Measurements from ENCODE around the gene PFKM.
A peak's percentile ranks its signal among the peaks of the same experiment; 100 is the strongest.

Gene PFKM

DNA sequence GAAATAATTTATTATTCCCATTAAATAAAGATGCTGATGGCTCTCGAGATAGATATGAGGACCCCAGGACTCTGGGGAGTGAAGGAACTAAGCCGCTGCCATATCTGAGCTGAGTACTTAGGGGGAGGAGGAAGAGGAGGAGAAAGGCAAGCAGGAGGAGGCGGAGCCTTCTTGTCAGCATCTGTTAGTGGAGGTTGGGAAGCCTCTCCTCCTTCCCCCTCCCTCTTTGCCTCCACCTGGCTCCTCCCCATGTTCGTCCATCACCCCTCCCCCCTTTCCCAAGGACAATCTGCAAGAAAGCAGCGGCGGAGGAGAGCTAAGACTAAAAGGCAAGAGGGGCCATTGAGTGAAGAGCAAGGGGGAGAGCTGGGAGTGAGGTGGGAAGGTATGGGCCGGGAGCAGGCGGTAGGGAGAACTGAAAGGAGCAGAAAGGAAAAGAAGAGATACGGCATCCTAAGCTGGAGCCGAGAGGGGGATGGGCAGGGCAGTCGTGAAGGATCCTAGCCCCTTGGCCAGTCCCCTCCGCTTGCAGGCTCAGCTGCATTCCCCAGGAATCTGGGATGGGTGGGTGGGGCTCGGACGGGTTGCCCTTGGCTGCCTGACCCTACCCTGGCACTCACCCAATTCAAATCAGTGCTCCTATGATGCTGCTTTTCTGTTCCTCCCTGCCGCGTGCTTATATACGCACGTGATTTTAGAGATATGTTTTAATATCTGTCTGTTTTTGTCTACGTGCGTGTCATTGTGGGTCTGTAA lies at the start of gene PFKM:
Gene PFKM, plus strand, starts transcription at position 287 of the 756 bp plus-strand sequence. CDS start 3,411 bp downstream, outside the sequence.
- Mint-ChIP-seq H3K27me3 (no peaks in the 10 kb centered on the region), H3K4me3 (peak within 1 kb of the TSS; percentile 95)

DNA sequence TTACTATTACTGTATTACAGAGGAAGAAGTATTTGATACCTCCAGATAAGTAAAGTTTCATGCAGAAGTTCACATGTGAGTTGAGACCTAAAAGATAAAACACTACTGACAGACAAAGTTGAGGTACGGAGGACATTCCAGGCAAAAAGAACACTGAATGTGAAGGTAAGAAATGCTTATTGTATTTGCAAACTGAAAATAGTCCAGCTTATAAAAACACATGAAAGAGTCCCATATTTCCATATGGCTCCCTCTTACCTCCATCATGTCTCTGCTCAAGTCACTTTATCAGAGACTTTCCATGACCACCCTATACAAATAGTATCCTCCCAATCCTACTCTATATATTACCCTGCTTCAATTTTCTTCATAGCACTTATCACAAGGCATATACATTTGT lies 49.1 kb upstream of the PFKM start:
- peaks cover 5% of the 10 kb centered on the region for H3K4me1 Mint-ChIP-seq
- H3K27me3 Mint-ChIP-seq, result no peaks in the 10 kb centered on the region
- no peak for ATAC-seq
- H3K9me3 Mint-ChIP-seq, result no peaks in the 10 kb centered on the region
- no peak overlapping the region for H3K4me3 Mint-ChIP-seq
- H3K36me3 Mint-ChIP-seq, result peaks cover 61% of the 10 kb centered on the region
- no peak overlapping the region for H3K27ac Mint-ChIP-seq

More for the DNA sequence above, at the start of gene PFKM:
- peak; percentile 99 for ATAC-seq
- Mint-ChIP-seq H3K27ac (peak within 1 kb of the TSS; percentile 82), H3K36me3 (peaks cover 13% of the 10 kb centered on the region), H3K4me1 (peaks cover 21% of the 10 kb centered on the region), H3K9me3 (peaks cover 2% of the 10 kb centered on the region)

DNA sequence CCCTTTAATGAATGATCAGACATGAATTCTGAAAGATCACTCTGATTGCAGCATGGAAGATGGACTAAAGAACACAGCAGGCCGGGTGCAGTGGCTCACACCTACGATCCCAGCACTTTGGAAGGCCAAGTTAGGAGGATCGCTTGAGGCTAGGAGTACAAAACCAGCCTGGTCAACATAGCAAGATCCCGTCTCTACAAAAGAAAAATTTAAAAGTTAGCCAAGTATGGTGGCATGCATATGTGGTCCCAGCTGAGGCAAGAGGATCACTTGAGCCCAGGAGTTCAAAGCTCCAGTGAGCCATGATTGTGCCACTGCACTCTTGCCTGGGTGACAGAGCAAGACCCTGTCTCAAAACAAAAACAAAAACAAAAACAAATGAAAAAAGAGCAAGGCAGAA lies 48.4 kb upstream of the PFKM start:
- no peak overlapping the region for H3K27ac Mint-ChIP-seq
- peaks cover 66% of the 10 kb centered on the region for H3K36me3 Mint-ChIP-seq
- no peak overlapping the region for H3K4me3 Mint-ChIP-seq
- no peaks in the 10 kb centered on the region for H3K27me3 Mint-ChIP-seq
- ATAC-seq, result no peak
- H3K9me3 Mint-ChIP-seq, result no peaks in the 10 kb centered on the region
- H3K4me1 Mint-ChIP-seq, result peaks cover 5% of the 10 kb centered on the region

DNA sequence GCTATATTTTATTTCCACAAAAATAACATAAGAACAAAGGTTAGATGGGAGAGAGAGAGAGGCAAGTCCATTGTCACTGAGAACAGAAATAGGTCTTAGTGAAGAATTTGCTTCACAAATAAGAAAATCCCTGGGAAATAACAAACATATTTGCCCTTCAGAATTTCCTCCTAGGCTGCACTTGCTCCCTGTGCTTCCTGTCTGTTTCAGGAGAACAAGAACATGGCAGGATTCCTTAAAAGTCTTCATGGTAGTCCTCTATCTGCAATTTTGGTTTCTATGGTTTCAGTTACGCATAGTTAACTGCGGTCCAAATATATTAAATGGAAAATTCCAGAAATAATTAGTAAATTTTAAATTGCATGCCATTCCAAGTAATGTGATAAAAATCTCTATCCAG lies 47.4 kb upstream of the PFKM start:
- Mint-ChIP-seq H3K4me1 (peaks cover 5% of the 10 kb centered on the region), H3K27me3 (no peaks in the 10 kb centered on the region), H3K4me3 (no peak overlapping the region), H3K27ac (no peak overlapping the region), H3K36me3 (peaks cover 66% of the 10 kb centered on the region), H3K9me3 (no peaks in the 10 kb centered on the region)
- ATAC-seq, result no peak

DNA sequence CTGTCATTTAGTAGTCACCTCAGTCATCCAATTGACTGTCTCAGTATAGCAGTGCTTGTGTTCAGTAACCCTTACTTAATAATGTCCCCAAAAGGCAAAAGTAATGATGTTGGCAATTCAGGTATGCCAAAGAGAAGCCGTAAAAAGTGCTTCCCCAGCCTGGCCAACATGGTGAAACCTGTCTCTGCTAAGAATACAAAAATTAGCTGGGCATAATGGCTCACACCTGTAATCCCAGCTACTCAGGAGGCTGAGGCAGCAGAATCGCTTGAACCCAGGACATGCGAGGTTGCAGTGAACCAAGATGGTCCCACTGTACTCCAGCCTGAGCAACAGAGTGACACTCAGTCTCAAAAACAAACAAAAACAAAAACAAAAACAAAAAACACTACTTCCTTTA lies 46.9 kb upstream of the PFKM start:
- ATAC-seq, result no peak
- Mint-ChIP-seq H3K9me3 (no peaks in the 10 kb centered on the region), H3K4me1 (peaks cover 3% of the 10 kb centered on the region), H3K27me3 (no peaks in the 10 kb centered on the region), H3K4me3 (no peak overlapping the region), H3K27ac (no peak overlapping the region), H3K36me3 (peaks cover 66% of the 10 kb centered on the region)

DNA sequence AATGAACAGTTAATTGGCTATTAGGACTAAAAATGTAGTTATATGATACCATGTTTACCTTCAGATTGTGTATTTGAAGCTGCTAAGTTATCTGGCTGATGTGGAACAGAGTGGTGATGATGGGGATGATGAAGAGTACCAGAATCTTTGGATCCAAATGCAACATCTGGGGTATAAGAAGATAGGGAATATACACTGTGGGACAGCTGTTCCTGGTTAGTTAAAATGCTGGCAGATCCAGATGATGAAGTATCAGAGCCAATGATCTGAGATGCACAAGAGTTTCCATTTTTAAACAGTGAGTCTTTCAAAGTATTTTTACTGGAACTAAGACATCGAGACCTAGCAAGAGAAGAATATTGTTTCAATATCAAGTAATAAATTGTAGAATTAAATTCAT lies 44.9 kb upstream of the PFKM start:
- no peak overlapping the region for H3K27ac Mint-ChIP-seq

DNA sequence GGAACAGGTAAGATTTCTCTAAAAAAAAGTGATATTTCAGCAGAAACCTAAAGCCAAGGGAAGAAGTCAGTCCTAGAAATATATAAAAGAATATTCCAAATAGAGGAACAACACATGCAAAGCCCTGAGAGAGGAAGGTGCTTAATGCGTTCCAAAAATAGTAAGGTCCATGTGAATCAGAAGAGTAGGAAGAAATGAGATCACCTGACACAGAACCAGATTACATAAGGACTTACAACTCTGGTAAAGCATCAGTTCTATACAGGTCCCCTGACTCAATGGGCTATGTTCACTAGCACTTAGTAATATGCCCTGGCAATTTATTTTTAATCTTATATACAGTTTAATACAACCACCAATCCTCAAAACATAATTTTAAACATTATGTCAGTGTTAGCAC lies 43.3 kb upstream of the PFKM start:
- Mint-ChIP-seq H3K36me3 (peaks cover 51% of the 10 kb centered on the region), H3K4me3 (no peak overlapping the region), H3K27ac (no peak overlapping the region)

More for the DNA sequence above, 44.9 kb upstream of the PFKM start:
- no peaks in the 10 kb centered on the region for H3K27me3 Mint-ChIP-seq
- no peak overlapping the region for H3K4me3 Mint-ChIP-seq
- no peak for ATAC-seq
- no peaks in the 10 kb centered on the region for H3K9me3 Mint-ChIP-seq
- H3K36me3 Mint-ChIP-seq, result peaks cover 64% of the 10 kb centered on the region
- H3K4me1 Mint-ChIP-seq, result no peaks in the 10 kb centered on the region

DNA sequence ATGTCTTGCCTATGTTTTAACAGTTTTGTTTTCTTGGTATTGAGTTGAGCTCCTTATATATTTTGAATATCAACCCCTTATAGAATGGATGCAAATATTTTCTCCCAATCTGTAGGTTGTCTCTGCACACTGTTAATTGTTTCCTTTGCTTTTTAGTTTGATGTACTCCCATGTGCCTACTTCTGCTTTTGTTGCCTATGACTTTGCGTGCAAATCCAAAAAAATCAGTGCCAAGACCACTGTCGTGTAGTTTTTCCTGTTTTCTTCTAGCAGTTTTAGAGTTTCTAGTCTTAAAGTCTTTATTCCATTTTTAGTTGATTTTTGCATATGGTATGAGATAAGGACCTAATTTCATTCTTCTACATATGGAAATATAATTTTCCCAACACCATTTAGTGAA lies 42.1 kb upstream of the PFKM start:
- ATAC-seq, result no peak
- Mint-ChIP-seq H3K4me3 (no peak overlapping the region), H3K4me1 (no peaks in the 10 kb centered on the region), H3K27me3 (no peaks in the 10 kb centered on the region), H3K9me3 (no peaks in the 10 kb centered on the region), H3K36me3 (peaks cover 55% of the 10 kb centered on the region), H3K27ac (no peak overlapping the region)

More for the DNA sequence above, 43.3 kb upstream of the PFKM start:
- Mint-ChIP-seq H3K27me3 (no peaks in the 10 kb centered on the region), H3K4me1 (no peaks in the 10 kb centered on the region), H3K9me3 (no peaks in the 10 kb centered on the region)
- no peak for ATAC-seq

DNA sequence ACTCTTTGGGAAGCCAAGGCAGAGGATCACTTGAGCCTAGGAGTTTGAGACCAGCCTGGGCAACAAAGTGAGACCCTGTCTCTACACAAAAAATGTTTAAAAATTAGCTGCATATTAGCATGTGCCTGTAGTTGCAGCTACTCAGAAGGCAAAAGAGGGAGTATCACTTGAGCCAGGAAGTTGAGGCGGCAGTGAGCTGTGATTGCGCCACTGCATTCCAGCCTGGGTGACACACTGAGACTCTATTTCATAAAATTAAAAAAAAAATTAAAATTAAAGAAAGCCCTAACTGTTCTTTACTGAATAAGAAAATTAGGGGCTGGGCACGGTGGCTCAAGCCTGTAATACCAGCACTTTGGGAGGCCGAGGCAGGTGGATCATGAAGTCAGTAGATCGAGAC lies 40.3 kb upstream of the PFKM start:
- Mint-ChIP-seq H3K9me3 (no peaks in the 10 kb centered on the region), H3K27me3 (no peaks in the 10 kb centered on the region), H3K27ac (no peak overlapping the region), H3K4me3 (no peak overlapping the region), H3K36me3 (peaks cover 58% of the 10 kb centered on the region), H3K4me1 (no peaks in the 10 kb centered on the region)
- no peak for ATAC-seq

DNA sequence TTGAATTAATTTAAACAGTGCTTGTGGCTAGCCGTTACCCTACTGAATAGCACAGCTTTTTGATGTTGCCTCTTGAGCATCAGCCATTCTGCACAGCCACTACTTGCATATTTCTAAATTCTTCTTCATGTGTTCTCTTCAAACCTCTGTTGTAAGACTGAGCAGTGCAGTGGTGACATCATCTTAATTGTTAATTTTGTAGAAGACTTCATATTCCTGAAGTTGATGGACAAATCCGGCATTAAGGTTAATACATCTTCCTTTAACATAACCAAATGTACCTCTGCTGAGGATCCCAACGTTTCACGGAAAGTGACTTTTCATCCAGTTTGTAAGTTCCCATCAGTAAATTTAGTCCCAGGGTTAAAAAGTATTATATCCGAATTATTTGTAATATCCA lies 38.9 kb upstream of the PFKM start:
- no peaks in the 10 kb centered on the region for H3K9me3 Mint-ChIP-seq
- H3K36me3 Mint-ChIP-seq, result peaks cover 55% of the 10 kb centered on the region
- ATAC-seq, result no peak
- H3K27me3 Mint-ChIP-seq, result no peaks in the 10 kb centered on the region
- peaks cover 9% of the 10 kb centered on the region for H3K4me1 Mint-ChIP-seq
- H3K27ac Mint-ChIP-seq, result no peak overlapping the region
- H3K4me3 Mint-ChIP-seq, result no peak overlapping the region

DNA sequence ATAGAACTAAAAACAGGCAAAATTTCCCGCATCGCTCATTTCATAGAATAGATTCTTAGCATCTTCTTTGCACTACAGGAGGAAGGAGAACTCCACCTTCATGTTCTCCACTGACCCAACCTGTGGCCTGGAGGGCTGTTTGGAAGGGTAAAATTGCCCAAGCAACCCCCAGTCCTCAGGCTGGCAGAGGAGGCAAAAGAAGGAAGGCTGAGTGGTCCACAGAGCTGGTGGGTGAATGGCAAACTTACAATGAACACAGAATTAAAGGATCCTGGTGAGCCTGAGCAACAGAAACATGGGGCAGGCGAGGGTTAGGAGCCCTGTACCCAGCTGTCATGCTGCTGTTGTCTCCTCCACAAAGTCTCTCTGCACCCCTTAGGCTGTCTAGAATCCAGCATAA lies 38.3 kb upstream of the PFKM start:
- H3K4me3 Mint-ChIP-seq, result no peak overlapping the region
- H3K4me1 Mint-ChIP-seq, result peaks cover 9% of the 10 kb centered on the region
- H3K9me3 Mint-ChIP-seq, result no peaks in the 10 kb centered on the region
- H3K27me3 Mint-ChIP-seq, result no peaks in the 10 kb centered on the region
- peaks cover 49% of the 10 kb centered on the region for H3K36me3 Mint-ChIP-seq
- no peak overlapping the region for H3K27ac Mint-ChIP-seq
- ATAC-seq, result no peak

DNA sequence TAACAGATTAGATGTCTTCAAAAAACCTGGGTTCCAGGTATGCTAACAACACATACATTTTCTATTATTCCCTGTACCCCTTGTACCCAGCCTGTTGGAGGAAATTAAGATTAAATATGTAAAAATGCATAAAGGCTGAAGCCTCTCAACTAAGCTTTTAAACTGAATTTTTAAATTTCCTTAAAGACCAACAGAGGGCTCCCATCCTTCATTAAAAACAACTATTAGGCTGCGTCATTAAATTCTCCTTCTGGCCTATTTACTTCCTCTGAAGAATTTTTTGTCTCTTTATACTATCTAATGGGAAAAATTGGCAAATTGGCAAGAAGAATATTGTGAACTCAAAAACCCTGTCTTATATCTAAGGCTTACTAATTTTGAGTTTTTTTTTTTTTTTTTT lies 35.1 kb upstream of the PFKM start:
- no peak overlapping the region for H3K27ac Mint-ChIP-seq
- H3K4me3 Mint-ChIP-seq, result no peak overlapping the region
- ATAC-seq, result no peak
- H3K9me3 Mint-ChIP-seq, result no peaks in the 10 kb centered on the region
- peaks cover 49% of the 10 kb centered on the region for H3K36me3 Mint-ChIP-seq
- H3K27me3 Mint-ChIP-seq, result no peaks in the 10 kb centered on the region
- H3K4me1 Mint-ChIP-seq, result peaks cover 14% of the 10 kb centered on the region

DNA sequence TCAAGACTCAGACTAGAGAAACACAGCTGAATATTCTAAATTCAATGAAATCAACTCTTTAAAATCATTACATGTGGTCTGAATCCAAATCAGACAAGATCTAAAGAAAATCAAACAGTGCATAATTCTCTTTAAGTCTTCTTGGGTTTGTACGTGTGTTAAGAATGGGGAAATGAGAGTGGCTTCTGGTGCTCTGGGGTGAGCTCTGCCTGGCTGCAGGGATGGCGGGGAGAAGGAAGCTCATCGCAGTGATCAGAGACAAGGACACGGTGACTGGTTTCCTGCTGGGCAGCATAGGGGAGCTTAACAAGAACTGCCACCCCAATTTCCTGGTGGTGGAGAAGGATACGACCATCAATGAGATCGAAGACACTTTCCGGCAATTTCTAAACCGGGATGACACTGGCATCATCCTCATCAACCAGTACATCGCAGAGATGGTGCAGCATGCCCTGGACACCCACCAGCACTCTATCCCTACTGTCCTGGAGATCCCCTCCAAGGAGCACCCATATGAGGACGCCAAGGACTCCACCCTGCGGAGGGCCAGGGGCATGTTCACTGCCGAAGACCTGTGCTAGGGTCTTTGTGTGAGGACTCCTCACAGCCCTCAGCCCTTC lies 34.2 kb upstream of the PFKM start:
- Mint-ChIP-seq H3K9me3 (no peaks in the 10 kb centered on the region), H3K27ac (peak overlapping the region; percentile 11), H3K36me3 (peaks cover 49% of the 10 kb centered on the region), H3K27me3 (no peaks in the 10 kb centered on the region), H3K4me1 (peaks cover 14% of the 10 kb centered on the region), H3K4me3 (no peak overlapping the region)
- peak; percentile 68 for ATAC-seq

DNA sequence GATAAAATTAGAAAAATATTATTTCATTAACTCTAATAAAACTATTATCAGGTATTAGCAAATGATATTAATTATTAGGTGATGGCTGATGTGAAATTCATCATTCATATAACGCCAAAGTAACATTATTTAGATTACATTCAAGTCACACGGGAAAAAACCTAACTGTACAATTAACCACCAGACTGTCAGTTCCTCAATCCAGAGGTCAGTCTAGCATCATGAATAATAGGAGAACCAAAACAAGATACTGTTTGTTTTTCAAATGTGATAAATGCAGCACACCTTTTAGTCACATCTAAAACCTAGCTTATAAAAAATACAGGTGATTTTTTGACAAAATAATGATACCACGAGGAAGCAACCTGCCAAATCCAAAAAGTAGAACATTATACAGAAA lies 32.8 kb upstream of the PFKM start:
- Mint-ChIP-seq H3K9me3 (no peaks in the 10 kb centered on the region), H3K27me3 (no peaks in the 10 kb centered on the region), H3K4me1 (peaks cover 14% of the 10 kb centered on the region), H3K27ac (no peak overlapping the region), H3K36me3 (peaks cover 48% of the 10 kb centered on the region), H3K4me3 (no peak overlapping the region)
- no peak for ATAC-seq

DNA sequence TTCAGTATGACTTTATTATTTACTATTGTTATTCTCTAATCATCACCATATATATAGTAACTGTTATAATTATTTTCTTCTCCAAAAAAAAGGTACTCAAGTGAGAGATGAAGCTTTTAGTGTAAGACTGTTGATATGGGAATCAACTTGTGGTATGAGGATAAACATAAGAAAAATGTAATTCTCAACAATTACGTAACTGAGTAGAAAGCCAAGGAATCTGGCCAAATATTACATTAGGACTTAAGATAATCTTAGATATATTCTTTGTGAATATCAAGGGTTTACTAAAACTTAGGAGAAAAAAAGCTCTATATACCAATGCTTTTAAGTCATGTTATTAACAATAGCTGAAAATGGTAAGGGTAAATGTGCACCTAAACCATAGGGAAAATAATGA lies 26.6 kb upstream of the PFKM start:
- no peak overlapping the region for H3K4me3 Mint-ChIP-seq
- no peak overlapping the region for H3K27ac Mint-ChIP-seq
- no peaks in the 10 kb centered on the region for H3K27me3 Mint-ChIP-seq
- H3K36me3 Mint-ChIP-seq, result peaks cover 27% of the 10 kb centered on the region
- no peaks in the 10 kb centered on the region for H3K9me3 Mint-ChIP-seq
- ATAC-seq, result no peak
- H3K4me1 Mint-ChIP-seq, result no peaks in the 10 kb centered on the region

DNA sequence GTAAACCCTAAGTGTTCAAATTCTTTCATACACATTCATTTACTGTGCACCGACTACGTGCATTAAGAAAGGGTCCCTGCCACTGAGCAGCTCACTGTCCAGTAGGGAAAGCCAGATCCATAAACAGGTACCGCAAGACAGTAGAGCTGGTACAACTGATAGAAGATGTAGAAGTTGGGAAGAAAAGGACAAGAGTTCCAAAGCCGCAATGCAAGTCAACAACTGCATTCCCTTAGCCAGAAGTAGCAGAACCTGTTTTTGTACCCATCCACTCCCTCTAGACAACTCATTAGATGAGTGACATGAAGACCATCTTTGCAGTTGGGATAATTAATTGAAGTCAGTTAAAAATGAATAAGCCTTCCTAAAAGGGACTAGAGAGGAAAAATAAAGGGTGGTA lies 14.6 kb upstream of the PFKM start:
- peaks cover 45% of the 10 kb centered on the region for H3K4me1 Mint-ChIP-seq
- peaks cover 2% of the 10 kb centered on the region for H3K36me3 Mint-ChIP-seq
- no peak for ATAC-seq
- H3K9me3 Mint-ChIP-seq, result no peaks in the 10 kb centered on the region
- no peaks in the 10 kb centered on the region for H3K27me3 Mint-ChIP-seq
- peak overlapping the region; percentile 81 for H3K4me3 Mint-ChIP-seq
- peak overlapping the region; percentile 96 for H3K27ac Mint-ChIP-seq

Measured in stimulated activated memory B cell treated with anti-CD40 and anti-IgM and Interleukin-4, amounts not matched to agents 10 μg/mL and 1 μg/mL and 100 μg/mL, for 72 hours (primary cell).